ENCODE results near the gene CEP112.

Gene CEP112

GRCh38 chr17:65977041-65977440 is 214.9 kb downstream of the CEP112 start:
- DNase-seq, result no peak

DNA sequence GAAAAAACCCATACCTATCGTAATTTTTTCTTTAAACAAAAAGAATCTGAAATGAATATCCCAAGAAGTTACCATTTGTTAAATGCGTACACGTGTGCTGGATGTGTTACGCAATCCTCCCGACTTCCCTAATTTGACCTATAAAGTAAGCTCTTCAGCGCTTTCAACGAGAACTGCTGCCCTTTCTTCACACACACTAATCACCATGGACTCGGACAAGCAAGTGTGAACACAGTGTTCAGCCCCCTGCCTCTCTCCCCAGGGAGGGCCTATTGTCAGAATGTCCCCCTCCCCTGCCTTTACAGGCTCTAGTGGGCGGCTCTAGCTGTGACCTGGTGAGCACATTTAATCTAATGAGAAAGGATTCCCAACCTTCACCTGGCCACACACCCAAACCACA is 216.1 kb downstream of the CEP112 start:
- no peak for DNase-seq

- no peak for DNase-seq
Measured at GRCh38 chr17:65973237-65973636, 218.7 kb downstream of the CEP112 start.

DNA sequence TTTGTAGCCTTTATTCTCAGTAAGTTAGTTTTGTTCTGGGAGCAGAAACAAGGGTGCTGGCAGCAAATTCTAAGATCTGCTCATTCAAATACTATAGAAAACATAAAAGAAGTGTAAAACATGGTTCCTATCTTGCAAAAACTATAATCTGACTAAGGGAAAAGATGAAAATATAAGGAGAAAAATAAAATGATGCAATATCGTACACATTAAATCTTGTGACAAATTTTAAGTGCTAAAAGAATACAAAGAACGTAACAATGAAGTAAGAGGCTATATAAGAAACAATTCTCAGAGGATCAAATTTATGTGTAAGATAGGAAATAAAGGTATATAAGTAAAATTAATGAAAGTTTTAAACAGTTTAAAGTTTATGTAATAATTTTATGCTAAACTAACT is 224.6 kb downstream of the CEP112 start:
- no peak for DNase-seq

DNA sequence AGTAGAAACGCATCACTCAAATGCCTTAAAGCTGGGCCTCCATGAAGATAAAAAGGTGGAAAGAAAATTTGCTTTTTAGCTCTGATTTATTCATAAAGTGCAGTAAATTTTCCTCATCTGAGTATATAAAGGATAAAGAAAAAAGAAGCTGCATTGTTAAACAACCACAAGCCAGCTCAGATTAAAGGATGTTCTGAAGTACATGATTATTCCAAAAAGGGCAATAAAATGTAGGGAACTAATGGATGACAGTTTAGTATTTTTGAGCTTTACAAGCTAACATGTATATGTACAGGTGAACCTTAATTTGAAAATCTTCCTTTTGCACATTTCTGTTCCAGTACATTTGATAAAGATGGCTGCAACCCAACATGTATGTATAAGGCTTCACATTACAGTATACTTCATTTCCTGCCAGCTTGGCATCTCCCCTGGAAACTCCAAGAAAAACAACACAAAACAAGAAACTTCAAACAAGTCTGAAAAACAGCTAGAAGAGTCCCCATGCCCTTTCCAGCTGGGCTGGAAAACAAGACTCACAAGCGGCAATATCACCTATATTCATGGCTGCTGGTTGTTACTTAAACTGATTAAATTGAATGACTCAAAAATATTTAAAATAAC is 225.7 kb downstream of the CEP112 start:
- DNase-seq, result no peak

GRCh38 chr17:65963179-65963578 is 228.8 kb downstream of the CEP112 start:
- no peak for DNase-seq

DNA sequence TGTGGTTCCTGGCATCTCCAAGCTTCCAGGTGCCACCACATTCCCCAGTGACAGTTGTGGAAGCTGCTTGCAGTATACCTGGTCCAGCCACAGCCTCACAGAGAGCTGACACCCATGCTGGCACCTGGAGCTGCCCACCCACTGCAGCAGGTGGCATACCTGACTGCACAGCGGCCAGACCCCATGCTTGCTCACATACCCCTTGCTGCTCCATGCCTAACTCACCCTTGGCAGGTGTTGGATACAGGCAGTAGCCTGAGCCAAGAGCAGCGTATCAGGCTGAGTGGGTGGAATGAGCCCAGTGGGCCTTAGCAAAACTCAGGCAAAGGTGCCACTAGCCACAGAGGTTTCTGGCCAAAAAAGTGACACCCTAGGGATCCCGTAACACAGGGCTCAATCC is 232.3 kb downstream of the CEP112 start:
- DNase-seq, result no peak

DNA sequence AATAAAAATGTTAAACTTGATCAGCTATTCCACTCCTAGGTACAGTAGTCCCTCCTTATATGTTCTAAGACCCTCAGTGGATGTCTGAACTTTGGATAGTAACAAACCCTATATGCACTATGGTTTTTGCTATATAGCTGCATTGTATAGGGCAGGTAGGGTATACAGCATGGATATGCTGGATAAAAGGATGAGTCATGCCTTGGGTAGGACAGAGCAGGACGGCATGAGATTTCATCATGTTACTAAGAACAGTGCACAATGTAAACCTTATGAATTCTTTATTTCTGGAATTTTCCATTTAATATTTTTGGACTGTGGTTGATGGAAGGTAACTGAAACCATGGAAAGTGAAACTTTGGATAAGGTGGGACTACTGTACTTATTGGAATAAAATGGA is 235.1 kb downstream of the CEP112 start:
- DNase-seq, result no peak

- no peak for DNase-seq
Measured at GRCh38 chr17:65954148-65954449, 237.8 kb downstream of the CEP112 start.

- DNase-seq, result no peak
Measured at GRCh38 chr17:65953316-65954147, 238.4 kb downstream of the CEP112 start.

GRCh38 chr17:65952586-65952985 is 239.3 kb downstream of the CEP112 start:
- DNase-seq, result no peak

DNA sequence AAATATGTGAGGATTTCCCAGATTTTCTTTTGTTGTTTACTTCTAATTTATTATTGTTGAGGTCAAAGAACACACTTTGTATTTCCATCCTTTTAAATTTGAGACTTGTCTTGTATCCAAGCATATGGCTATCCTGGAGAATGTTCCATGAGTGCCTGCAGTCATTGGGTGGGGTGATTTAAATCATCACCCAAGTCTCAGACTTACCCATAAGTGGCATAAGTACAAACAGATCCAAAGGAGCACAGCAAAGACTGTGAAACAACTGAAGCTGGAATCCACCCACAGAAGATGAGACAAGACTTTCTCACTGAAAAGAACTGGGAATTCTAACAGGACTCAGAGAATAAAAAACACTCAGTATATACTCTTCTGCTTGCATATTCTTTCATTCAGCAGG is 239.9 kb downstream of the CEP112 start:
- DNase-seq, result no peak

DNA sequence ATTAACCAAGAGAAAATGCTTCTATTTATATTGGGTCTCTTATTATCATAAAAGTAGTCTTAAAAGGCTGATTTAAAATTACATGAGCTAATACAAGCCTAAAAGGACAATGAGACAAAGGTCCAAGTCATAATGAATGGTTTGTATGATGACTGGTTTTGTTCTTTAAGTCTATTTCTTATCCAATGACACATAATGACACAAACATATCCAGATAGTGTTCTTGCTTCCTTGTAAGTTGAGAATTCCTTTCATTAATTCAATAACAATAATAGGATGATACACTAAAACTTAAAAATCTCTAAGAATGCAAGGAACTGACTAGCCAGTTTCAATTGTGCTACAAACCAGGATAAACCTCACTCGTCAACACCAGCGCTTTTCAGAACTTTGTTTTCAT is 244.1 kb downstream of the CEP112 start:
- no peak for DNase-seq

GRCh38 chr17:65942592-65942991 is 249.3 kb downstream of the CEP112 start:
- DNase-seq, result no peak

- DNase-seq, result no peak
Measured at GRCh38 chr17:65941356-65941899, 250.5 kb downstream of the CEP112 start.

DNA sequence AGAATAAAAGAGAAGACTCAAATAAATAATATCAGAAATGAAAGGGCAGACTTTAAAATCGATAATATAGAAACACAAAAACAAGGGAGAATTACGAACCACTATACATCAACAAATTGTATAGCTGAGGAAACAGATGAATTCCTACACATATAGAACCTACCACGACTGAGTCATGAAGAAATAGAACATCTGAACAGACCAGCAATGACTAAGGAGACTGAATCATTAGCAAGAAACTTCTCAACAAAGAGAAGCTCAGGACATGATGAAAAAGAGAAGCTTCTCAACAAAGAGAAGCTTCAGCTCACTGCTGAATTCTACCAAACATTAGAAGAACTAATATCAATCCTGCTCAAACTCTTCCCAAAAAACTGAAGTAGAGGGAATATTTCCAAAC is 255.9 kb downstream of the CEP112 start:
- no peak for DNase-seq

- no peak for DNase-seq
Measured at GRCh38 chr17:65933290-65933689, 258.6 kb downstream of the CEP112 start.

DNA sequence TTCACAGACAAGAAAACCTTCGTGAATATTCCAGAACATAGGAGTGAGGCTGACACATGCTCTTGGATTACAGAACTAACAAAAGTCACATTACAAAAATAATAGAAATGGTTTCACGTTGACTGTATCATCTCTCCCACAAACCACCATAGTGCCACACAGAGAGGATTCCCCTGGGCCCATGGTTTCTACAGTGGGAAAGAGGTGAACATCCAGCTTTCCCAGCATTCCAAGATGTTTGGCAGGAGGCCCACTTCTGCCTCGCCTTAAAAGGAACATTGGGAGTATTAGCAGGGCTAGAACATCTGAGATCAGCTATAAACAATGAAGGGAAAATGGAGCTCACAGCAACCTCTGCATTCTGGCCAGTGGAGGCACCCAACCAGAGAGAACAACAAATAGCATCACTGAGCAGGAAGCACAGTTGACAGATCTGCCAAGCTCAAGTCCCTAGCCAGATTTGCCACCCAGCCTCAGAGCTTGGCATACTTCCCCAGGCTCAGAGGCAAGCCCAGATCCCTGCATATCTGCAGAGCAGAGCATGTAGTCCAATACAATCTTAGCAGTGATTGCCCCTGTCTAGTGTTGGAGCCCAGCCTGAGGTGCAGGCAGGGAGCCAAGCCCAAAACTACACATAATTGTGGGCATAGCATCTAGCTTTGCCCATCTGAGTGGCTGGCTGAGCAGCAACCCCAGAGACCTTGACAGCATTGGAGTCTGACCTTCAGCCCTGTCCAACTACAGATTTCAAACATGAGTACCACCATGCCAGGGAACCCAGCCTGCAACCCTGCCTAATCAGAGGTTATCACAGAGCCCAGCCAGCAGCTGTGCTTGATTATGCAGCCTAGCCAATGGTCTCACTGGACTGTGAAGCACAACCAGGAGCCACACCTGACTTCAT is 260.4 kb downstream of the CEP112 start:
- no peak for DNase-seq

GRCh38 chr17:65930140-65930730 is 261.7 kb downstream of the CEP112 start:
- DNase-seq, result no peak

DNA sequence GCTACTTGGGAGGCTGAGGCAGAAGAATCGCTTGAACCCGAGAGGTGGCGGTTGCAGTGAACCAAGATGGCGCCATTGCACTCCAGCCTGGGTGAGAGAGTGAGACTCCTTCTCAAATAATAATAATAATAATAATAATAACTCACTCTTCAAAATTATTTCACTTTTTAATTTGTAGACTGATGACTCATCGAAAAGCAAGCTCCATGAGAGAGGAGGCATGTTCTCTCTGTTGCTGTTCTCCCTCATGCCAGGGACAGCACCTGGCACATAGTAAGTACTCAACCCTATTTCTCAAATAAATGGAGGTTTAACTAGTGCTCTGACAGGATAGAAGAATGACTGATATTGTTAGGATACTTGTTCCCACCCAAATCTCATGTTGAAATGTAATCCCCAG is 265.3 kb downstream of the CEP112 start:
- DNase-seq, result no peak

DNA sequence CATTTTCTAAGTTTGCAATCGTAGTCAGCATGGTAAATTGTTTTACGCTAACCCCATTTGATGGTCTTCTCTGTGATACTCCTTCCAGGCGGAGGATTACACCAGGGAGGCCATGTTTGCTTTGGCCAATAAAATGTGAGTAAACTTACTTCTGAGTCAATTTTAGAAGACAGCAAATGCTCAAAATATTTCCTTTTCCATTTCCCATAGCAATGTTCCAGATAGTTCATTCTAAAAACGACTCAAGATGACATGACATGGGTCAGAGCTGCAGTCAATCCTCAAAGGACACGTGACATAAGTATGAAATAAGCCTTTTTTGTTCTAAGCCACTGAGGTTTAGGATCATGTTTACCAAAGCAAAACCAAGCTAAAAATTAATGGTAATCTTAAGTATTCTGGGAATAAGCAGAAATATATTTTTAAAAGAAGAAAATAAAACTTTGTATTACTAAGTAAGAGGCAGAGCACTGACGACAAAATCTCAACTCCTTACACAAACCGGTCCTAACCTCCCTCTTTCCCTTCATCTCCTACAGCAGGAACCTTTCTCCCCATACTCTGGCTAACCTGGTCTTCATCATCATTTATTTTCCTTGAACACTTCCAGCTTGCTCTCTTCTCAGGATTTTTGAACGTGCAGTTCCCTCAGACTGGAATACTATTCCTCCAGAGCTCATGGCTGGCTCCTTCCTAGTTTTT is 266.2 kb downstream of the CEP112 start:
- no peak for DNase-seq

- DNase-seq, result no peak
Measured at GRCh38 chr17:65920996-65921395, 270.9 kb downstream of the CEP112 start.
